ENCODE data around the gene TMEM150C. TPM values are rescaled to one million over a fixed set of nuclear protein-coding genes. Genes with fewer than 3 reads are reported as not detected.

The TMEM150C gene
- total RNA-seq, 1 donor: 0.45 TPM

DNA sequence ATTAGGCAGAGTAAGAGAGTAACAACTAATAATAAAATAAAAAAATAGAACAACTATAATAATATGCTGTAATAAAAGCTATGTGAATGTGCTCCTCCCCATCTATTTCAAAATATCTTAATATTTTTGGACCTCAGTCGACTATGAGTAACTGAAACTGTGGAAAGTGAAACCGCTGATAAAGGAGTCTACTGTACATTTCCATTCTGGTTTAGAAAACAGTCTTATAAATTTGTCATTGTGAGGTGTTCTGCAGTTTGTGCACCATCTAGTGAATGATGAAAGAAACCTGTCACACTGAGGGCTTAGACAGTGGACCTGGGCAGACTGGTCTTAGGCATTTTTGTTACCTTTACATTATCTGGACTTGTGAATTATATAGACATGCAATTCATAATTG, 42.0 kb downstream of the TMEM150C start:
- TF ChIP-seq, protein P1, sequence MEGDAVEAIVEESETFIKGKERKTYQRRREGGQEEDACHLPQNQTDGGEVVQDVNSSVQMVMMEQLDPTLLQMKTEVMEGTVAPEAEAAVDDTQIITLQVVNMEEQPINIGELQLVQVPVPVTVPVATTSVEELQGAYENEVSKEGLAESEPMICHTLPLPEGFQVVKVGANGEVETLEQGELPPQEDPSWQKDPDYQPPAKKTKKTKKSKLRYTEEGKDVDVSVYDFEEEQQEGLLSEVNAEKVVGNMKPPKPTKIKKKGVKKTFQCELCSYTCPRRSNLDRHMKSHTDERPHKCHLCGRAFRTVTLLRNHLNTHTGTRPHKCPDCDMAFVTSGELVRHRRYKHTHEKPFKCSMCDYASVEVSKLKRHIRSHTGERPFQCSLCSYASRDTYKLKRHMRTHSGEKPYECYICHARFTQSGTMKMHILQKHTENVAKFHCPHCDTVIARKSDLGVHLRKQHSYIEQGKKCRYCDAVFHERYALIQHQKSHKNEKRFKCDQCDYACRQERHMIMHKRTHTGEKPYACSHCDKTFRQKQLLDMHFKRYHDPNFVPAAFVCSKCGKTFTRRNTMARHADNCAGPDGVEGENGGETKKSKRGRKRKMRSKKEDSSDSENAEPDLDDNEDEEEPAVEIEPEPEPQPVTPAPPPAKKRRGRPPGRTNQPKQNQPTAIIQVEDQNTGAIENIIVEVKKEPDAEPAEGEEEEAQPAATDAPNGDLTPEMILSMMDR (IDR thresholded peaks at IDR 0.05; ENCODE audit: insufficient read depth, low read length): no peak
- peak; percentile 71 for DNase-seq (ENCODE audit: low read depth)
- no peak overlapping the region for H3K4me3 ChIP-seq (ENCODE audit: low read depth, low read length)

GRCh38 chr4:82519072-82519471, 42.7 kb downstream of the TMEM150C start:
- no peak overlapping the region for H3K4me3 ChIP-seq (ENCODE audit: low read depth, low read length)
- TF ChIP-seq, protein P1 (IDR thresholded peaks at IDR 0.05; ENCODE audit: insufficient read depth, low read length): no peak
- DNase-seq (ENCODE audit: low read depth): peak; percentile 71

DNA sequence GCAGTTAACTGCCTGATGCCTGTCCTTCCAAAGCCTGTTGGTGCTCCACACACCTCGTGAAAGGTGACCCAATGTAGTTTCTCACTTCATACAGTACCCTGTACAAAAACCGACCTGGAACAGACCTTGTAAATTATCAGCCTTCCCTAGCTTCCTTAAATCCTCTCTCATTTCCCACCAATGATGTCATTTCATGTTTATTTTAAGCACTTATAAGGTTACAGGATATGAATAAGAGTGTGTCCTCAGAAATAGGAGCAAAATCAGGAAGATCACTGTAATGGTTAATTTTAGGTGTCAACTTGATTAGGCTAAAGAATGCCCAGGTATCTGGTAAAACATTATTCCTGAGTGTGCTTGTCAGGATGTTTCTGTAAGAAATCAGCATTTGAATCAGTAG, 44.7 kb downstream of the TMEM150C start:
- DNase-seq (ENCODE audit: low read depth): peak; percentile 51
- TF ChIP-seq, protein P1 (IDR thresholded peaks at IDR 0.05; ENCODE audit: insufficient read depth, low read length): no peak
- H3K4me3 ChIP-seq (ENCODE audit: low read depth, low read length): no peak overlapping the region

DNA sequence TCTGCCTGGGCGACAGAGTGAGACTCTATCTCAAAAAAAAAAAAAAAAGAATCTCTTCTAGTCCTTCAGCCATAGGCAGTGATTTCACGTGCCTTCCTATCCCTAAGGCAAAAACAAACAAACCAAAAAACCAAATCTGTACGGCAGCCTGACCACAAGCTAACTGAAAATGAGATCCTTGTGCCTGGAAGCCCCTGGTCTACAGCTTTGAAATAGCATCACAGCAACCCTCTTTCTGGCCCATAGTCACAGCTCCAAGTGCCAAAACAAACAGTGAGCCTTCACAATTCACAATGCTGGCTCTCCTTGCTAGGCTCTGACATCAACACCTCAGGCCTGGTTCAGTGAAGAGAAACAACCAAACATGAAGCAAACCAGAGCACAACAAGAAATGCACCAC, 46.1 kb downstream of the TMEM150C start:
- TF ChIP-seq, protein P1 (IDR thresholded peaks at IDR 0.05; ENCODE audit: insufficient read depth, low read length): no peak
- no peak overlapping the region for H3K4me3 ChIP-seq (ENCODE audit: low read depth, low read length)

GRCh38 chr4:82513382-82513781, 48.4 kb downstream of the TMEM150C start:
- TF ChIP-seq, protein P1 (IDR thresholded peaks at IDR 0.05; ENCODE audit: insufficient read depth, low read length): no peak
- no peak for DNase-seq (ENCODE audit: low read depth)
- no peak overlapping the region for H3K4me3 ChIP-seq (ENCODE audit: low read depth, low read length)

More for the DNA sequence above, 46.1 kb downstream of the TMEM150C start:
- peak; percentile 97 for DNase-seq (ENCODE audit: low read depth)

DNA sequence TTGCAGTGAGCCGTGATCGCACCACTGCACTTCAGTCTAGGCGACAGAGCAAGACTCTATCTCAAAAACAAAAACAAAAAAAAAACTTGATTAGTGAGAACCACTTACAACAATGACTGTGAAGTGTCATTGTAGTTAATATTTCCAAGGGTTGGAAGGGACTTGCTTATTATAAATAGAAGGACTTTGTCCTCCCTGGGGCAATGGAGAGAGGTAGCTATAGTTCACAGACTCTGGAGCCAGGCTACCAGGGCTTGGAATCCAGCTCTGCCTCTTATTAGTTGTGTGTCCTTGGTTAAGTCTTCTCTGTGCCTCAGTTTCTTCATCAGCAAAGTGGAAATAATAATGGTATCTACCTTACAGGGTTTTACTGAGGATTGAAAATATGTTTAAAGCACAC, 51.6 kb downstream of the TMEM150C start:
- TF ChIP-seq, protein P1 (IDR thresholded peaks at IDR 0.05; ENCODE audit: insufficient read depth, low read length): no peak

DNA sequence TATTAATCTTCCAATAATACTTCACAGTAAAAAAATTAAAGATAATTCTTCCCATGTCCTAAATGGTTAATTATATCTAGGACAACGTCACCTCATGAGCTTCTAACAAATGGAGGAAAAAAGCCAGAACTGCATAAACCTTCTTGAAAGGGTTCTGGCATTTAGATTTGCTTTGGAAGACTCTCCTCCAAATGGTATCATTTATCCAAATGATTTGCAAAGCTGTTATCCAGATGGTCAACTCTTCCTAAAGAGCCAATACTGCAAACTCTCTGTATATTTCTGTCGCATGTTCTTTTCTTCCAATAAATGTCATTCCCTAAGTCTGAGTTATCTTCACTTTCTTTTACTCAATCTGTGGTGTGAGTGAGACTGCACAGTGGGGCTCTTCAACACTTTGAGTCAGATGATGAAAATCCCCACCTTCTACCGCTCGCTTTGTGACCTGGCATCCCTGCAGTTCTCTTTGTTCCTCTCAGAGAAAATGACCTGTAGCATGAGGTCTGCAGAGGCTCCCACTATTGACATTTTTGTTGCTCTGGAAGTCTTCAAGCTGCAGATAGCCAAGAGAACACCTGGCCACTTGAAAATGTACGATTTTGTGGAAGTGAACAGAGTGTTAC, 52.9 kb downstream of the TMEM150C start:
- DNase-seq (ENCODE audit: low read depth): no peak
- no peak overlapping the region for H3K4me3 ChIP-seq (ENCODE audit: low read depth, low read length)
- TF ChIP-seq, protein P1 (IDR thresholded peaks at IDR 0.05; ENCODE audit: insufficient read depth, low read length): no peak

More for the DNA sequence above, 51.6 kb downstream of the TMEM150C start:
- no peak for DNase-seq (ENCODE audit: low read depth)
- H3K4me3 ChIP-seq (ENCODE audit: low read depth, low read length): no peak overlapping the region
